RPMI7951 (cell line): ENCODE measurements around the gene MPHOSPH6. TPM values are rescaled to one million over a fixed set of nuclear protein-coding genes. Genes with fewer than 3 reads are reported as not detected.
"Not testable (repeated sequence)": the region's sequence is repeated elsewhere in the genome, so short reads cannot be mapped to it uniquely, and the experiment has no call there.

Source experiments
- DNase-seq: peaks from one replicate; pipeline ENCODE4 v3.0.0-alpha.2; 2012; ENCODE audit warnings: low read depth
- total RNA-seq: library from RNA; depleted of rRNA; stranded (reverse); fragments of >200 nt; shearing (Covaris generic); gene quantifications from 2 replicates; pipeline ENCODE4 v1.2.3, GENCODE V29; 2014; rRNA removed

Gene MPHOSPH6
- total RNA-seq, 1 experiment from 2014 or later: 91.3 TPM

DNA sequence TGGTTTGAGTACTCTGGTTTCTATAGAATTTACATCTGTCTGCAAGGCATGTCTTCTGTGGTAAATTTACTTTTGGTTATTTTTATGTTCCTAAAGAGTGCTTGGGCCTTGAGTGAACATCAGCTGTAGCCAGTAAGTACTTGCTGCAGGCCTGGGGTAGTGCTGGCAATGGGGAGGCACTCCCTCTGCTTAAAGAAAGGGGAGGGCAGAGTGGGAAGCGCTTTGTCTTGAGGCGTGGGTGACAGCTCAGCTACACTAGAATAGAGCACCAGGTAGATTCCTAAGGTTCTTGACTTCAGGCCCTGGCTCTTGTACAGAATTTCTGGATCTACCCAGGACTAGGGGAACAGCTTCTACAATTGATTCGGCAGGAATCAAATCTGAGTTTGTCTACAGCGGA is 50.6 kb downstream of the MPHOSPH6 start:
- DNase-seq: no peak

DNA sequence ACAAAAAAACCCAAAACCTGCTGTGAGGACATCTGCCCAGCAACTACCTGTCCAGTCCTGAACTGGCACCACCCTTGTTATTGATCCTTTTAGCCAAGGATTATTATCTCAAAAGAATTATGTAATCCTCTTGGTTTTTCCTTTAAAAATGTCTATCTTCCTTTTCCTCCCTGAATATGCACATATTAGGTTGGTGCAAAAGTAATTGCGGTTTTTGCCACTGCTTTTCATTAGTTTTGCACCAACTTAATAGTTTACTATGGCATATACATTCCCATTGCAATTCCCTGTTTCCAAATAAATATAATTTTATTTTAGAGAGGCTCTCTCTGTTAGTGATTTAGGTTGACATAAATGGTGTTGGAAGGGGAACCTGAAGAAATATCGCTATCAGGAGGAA is 51.3 kb downstream of the MPHOSPH6 start:
- DNase-seq: no peak

DNA sequence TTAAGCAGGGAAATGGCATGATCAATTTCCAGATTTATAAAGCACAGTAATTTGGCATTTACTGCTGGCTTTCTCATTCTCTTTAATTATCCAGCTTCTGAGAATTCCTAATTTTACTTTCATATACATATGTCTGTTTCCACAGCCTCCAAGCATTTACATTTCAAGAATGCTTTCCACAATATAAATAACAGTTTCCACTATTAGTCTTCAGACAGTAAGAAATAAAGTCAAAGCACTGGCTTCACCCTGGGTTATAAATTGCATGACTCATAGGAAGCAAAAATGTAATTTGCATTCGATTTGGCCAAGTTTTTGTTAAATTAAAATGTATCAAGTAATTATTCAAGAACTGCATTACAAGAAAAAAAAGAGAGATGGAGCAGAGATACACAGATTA is 53.5 kb downstream of the MPHOSPH6 start:
- no peak for DNase-seq

DNA sequence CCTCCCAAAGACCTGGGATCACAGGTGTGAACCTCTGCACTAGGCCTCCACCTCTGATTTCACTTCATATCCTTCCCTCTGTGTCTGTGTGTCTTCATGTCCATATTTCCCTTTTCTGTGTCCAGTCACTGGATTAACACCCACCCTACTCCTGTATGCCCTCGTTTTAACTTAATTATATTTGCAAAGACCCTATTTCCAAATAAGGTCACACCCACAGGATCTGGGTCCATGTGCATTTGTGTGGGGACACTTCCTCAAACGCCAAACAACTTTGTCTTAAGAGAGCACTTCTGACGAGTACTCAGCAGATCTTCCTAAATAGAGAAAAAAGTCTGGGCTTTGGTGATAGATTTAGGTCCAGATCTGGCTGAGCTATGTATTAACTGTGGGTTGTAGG is 56.3 kb downstream of the MPHOSPH6 start:
- DNase-seq: no peak

DNA sequence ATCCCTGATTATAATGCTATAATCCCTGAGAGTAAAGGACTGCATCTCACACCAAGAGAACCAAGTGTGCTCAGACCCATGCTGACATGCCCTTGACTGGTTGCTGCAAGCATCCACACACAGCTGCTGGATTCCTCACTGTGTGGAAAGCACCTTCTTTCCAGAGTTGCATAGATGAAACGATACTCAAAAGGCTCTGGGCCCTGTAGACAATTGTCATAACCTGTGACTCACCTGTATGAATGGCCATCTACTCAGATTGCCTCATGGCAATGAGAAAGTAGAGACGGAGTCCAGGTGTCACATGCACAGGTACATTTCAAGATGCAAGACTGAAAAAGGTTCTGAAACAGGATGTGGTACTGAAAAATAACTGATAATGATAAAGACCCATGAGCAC is 58.1 kb downstream of the MPHOSPH6 start:
- DNase-seq: no peak

DNA sequence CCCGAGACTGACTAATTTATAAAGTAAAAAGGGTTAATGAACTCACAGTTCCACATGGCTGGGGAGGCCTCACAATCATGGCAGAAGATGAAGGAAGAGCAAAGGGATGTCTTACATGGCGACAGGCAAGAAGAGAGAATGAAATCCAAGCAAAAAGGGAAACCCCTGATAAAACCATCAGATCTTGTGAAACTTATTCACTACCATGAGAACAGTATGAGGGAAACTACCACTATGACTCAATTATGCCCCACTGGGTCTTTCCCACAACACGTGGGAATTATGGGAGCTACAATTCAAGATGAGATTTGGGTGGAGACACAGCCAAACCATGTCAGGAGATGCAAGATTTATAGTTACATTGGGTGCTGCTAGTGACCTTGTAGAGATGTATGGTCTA is 60.8 kb downstream of the MPHOSPH6 start:
- DNase-seq: not testable (repeated sequence)

DNA sequence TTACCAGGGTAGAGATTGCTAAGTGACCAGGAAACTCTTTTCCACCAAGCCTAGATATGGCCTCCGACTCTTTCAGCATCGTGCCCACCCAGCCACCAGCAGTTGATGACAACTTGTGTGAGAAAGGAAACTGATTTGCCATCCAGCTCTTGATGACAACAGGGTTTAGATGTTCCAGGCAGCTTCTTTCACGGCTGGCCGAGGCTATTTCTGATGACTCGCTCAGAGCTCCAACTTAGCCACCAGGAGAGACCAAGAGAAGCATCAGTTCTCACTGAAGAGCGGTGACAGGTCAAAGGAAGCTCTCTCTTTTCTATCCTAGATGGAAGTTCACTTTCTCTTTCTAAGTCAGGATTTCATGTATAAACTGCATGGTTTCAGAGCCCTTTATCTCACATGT is 61.2 kb downstream of the MPHOSPH6 start:
- peak; percentile 8 for DNase-seq

DNA sequence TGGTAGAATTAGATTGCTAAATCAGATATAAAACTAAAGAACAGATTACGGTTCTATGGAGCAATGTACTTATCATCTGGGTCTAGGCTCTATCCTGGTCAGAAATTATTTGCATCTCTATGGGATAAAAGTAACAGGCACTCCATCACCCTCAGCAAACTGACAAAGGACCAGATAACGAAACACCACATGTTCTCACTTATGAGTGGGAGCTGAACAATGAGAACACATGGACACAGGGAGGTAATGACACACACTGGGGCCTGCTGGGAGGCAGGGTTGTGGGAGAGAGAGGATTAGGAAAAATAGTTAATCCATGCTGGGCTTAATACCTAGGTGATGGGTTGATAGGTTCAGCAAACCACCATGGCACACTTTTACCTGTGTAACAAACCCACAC is 61.9 kb downstream of the MPHOSPH6 start:
- no peak for DNase-seq

DNA sequence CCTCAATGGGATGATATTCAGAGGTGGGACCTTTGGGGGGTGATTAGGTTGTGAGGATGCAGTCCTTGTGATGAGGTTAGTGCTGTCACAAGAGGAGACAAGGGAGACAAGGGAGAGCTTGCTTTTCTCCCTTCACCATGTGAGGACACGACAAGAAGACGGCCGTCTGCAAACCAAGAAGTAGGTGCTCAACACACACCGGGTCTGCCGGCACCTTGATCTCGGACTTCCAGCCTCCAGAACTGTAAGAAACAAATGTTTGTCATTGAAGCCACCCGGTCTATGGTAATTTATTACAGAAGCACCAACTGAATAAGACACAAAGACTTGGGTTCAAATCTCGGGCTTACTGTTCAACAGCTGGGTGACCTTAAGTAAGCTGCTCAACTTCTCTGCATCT is 64.9 kb downstream of the MPHOSPH6 start:
- DNase-seq: no peak

Other genes with a start within 250 kb of the MPHOSPH6 start
- 1.6 and 1.8 TPM in 2 replicates for gene SDR42E1, start 158.8 kb downstream of the MPHOSPH6 start, total RNA-seq
- gene HSD17B2, start 135.0 kb downstream of the MPHOSPH6 start, total RNA-seq: 1.4 and 2.6 TPM in 2 replicates